ENCODE measurements around the gene DDX54. TPM values are rescaled to one million over a fixed set of nuclear protein-coding genes. Genes with fewer than 3 reads are reported as not detected.

Gene DDX54
- total RNA-seq, 1 experiment from 2014 or later = 80.1 TPM

DNA sequence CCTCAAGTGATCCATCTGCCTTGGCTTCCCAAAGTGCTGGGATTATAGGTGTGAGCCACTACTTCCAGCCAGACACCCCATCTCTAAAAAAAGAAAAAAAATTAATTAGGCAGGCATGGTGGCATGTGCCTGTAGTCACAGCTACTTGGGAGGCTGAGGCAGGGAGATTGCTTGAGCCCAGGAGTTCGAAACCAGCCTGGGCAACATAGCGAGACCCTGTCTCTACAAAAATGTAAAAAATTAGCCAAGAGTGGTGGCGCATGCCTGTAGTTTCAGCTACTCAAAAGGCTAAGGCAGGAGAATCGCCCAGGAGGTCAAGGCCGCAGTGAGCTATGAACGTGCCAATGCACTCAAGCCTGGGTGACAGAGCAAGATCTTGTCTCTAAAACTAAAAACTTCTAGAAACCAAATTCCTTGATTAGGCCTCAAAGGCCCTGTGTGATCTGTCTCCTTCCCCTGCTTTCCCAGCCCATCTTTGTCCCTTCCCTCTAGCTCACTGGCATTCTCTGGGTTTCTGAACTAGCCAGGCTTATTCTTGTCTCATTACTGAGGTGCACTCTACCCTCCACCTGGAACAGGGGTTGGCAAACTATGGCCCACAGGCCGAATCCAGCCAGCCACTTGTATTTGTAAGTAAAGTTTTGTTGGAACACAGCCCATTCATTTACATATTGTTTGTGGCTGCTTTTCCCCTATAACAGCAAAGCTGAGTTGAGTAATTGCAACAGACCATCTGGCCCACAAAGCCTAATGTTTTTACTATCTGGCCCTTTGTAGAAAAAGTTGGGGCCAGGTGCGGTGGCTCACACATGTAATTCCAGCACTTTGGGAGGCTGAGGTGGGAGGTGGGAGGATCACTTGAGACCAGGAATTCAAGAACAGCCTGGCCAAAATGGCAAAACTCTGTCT lies 18.8 kb upstream of the DDX54 start:
- Histone ChIP-seq H3K9me2 (ENCODE audit: insufficient read depth) (no peaks in the 10 kb centered on the region), H3K27me3 (ENCODE audit: insufficient read depth, low read depth) (no peaks in the 10 kb centered on the region), H3K79me2 (ENCODE audit: low read depth) (no peaks in the 10 kb centered on the region), H3K36me3 (ENCODE audit: low read depth) (no peaks in the 10 kb centered on the region), H3K4me3 (no peak overlapping the region), H3K4me2 (no peak overlapping the region), H3K27ac (0 out of 2 replicates have a peak overlapping the region, but pooled peaks have one; percentile 14), H3K4me1 (replicated peaks; ENCODE audit: insufficient read depth) (peaks cover 12% of the 10 kb centered on the region), H2AFZ (no peak overlapping the region), H3F3A (ENCODE audit: insufficient read depth, low read depth) (peaks cover 16% of the 10 kb centered on the region; the same call in 1 of the 2 replicates), H3K9me3 (ENCODE audit: insufficient read depth, low read depth) (no peaks in the 10 kb centered on the region), H4K20me1 (ENCODE audit: insufficient read depth) (no peaks in the 10 kb centered on the region)
- no peak for DNase-seq
- POLR2A ChIA-PET (ENCODE audit: unreplicated experiment) = interaction anchor here (0.6 kb wide), 2 partner anchors 70 to 131 kb away, joined by 4 to 6 read pairs; partner anchors contain the start of gene SLC8B1
- no peak for TF ChIP-seq EZH2 (IDR thresholded peaks at IDR 0.05; ENCODE audit: low read depth)
- no peak for TF ChIP-seq CTCF (conservative IDR thresholded peaks at IDR 0.05)
- BruUV-seq (replicated peaks) = no TSS peak
- CTCF ChIA-PET = no interaction called here
- intact Hi-C loops (cut with micrococcal nuclease; ENCODE audit: unreplicated experiment) = no loop called here

DNA sequence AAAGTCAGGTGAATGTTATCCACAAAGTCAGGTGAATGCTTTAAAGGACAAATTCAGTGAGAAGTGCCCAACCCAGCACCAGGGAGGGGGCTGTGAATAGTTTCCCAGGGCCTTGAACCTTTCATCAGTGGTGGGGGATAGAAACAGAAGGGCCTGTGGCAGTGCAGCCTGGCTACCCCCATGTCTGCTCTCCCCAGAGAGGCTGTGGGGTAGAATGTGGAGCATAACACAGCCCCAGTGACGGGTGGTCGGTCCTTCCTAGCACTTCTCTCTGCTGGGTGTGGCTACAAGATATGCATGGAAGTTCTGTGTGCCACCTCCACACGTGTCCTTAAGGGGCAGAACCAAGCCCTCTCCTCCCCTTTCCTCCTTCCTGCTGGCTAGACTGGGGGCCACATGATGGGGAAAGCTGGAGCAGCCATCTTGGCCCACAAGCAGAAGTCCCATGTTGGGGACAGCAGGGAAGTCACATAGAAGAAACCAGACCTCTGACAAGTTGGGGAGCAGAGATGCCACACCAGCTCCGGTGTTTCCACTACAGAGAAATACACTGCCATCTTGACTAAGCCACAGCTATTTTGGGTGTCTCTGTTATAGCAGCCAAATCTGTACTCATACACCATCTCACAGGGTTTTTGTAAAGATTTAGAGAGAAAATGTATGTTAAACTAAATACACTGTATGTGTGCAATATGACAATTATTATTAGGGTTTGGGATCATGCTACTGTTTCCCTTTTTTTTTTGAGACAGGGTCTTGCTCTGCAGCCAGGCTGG lies 17.2 kb upstream of the DDX54 start:
- no peak overlapping the region for H3K4me2 ChIP-seq
- H3K27ac ChIP-seq = no peak overlapping the region
- no TSS peak for BruUV-seq (replicated peaks)
- ChIA-PET CTCF (no interaction called here), POLR2A (ENCODE audit: unreplicated experiment) (no interaction called here)
- no peak overlapping the region for H3K4me3 ChIP-seq
- H3K9me3 ChIP-seq (ENCODE audit: insufficient read depth, low read depth) = no peaks in the 10 kb centered on the region
- no peak for DNase-seq
- peaks cover 12% of the 10 kb centered on the region for H3K4me1 ChIP-seq (replicated peaks; ENCODE audit: insufficient read depth)
- H3K27me3 ChIP-seq (ENCODE audit: insufficient read depth, low read depth) = no peaks in the 10 kb centered on the region
- H3F3A ChIP-seq (ENCODE audit: insufficient read depth, low read depth) = peaks cover 17% of the 10 kb centered on the region; the same call in 1 of the 2 replicates
- H3K36me3 ChIP-seq (ENCODE audit: low read depth) = no peaks in the 10 kb centered on the region
- intact Hi-C loops (cut with micrococcal nuclease; ENCODE audit: unreplicated experiment) = no loop called here
- H4K20me1 ChIP-seq (ENCODE audit: insufficient read depth) = no peaks in the 10 kb centered on the region
- H3K9me2 ChIP-seq (ENCODE audit: insufficient read depth) = no peaks in the 10 kb centered on the region
- H3K79me2 ChIP-seq (ENCODE audit: low read depth) = no peaks in the 10 kb centered on the region
- TF ChIP-seq CTCF (conservative IDR thresholded peaks at IDR 0.05) = no peak
- no peak for TF ChIP-seq EZH2 (IDR thresholded peaks at IDR 0.05; ENCODE audit: low read depth)
- no peak overlapping the region for H2AFZ ChIP-seq

Measured in PC-9 (cell line).